GM21576 (cell line): Measurements from ENCODE around the gene PCIF1.
"Not testable (repeated sequence)": the region's sequence is repeated elsewhere in the genome, so short reads cannot be mapped to it uniquely, and the experiment has no call there.

Experiments used
- ATAC-seq: cut with Tn5 transposase; IDR thresholded peaks from one replicate; pipeline ENCODE4 v1.9.1; 2021; ENCODE audit warnings: mild to moderate bottlenecking, moderate library complexity; ENCODE audit not compliant: unreplicated experiment

PCIF1 gene

GRCh38 chr20:45934586-45935415 lies at the start of gene PCIF1:
PCIF1 (plus strand) TSS chr20:45934683; CDS start chr20:45939000, 4,317 bp downstream.
- peak; percentile 80 for ATAC-seq

GRCh38 chr20:45886590-45887345 lies 47.7 kb upstream of the PCIF1 start:
- no peak for ATAC-seq

GRCh38 chr20:45887346-45887715 lies 47.2 kb upstream of the PCIF1 start, which contains the start of gene SPATA25:
SPATA25 (minus strand) TSS chr20:45887622; CDS start chr20:45887590, 32 bp downstream.
- no peak for ATAC-seq

GRCh38 chr20:45888681-45889080 lies 45.8 kb upstream of the PCIF1 start:
- no peak for ATAC-seq

GRCh38 chr20:45890077-45890984 lies 44.2 kb upstream of the PCIF1 start:
- peak; percentile 6 for ATAC-seq

- ATAC-seq = peak; percentile 72
Measured at GRCh38 chr20:45890985-45891983, 43.2 kb upstream of the PCIF1 start, which contains the start of the genes CTSA and NEURL2. CTSA (plus strand) TSS chr20:45891335; CDS start chr20:45891569, 234 bp downstream. NEURL2 (minus strand) TSS chr20:45891208; CDS start chr20:45890991, 217 bp downstream.

- ATAC-seq = no peak
Measured at GRCh38 chr20:45892049-45892825, 42.2 kb upstream of the PCIF1 start.

- ATAC-seq = no peak
Measured at GRCh38 chr20:45892828-45893500, 41.5 kb upstream of the PCIF1 start.

- ATAC-seq = no peak
Measured at GRCh38 chr20:45893831-45894230, 40.7 kb upstream of the PCIF1 start.

GRCh38 chr20:45894797-45895196 lies 39.7 kb upstream of the PCIF1 start:
- no peak for ATAC-seq

GRCh38 chr20:45896641-45897161 lies 37.8 kb upstream of the PCIF1 start:
- no peak for ATAC-seq

- no peak for ATAC-seq
Measured at GRCh38 chr20:45897289-45897688, 37.2 kb upstream of the PCIF1 start.

GRCh38 chr20:45897692-45898091 lies 36.8 kb upstream of the PCIF1 start:
- no peak for ATAC-seq

- ATAC-seq = no peak
Measured at GRCh38 chr20:45898285-45898684, 36.2 kb upstream of the PCIF1 start.

GRCh38 chr20:45899046-45899835 lies 35.2 kb upstream of the PCIF1 start:
- ATAC-seq = no peak

- ATAC-seq = not testable (repeated sequence)
Measured at GRCh38 chr20:45901332-45901731, 33.2 kb upstream of the PCIF1 start.

GRCh38 chr20:45902199-45902701 lies 32.2 kb upstream of the PCIF1 start:
- ATAC-seq = no peak
